HepG2 (cell line): ENCODE measurements around the gene KCTD18. TPM values are rescaled to one million over a fixed set of nuclear protein-coding genes. Genes with fewer than 3 reads are reported as not detected.

Experiments used
- ARID5B ChIP-seq: IDR thresholded peaks from 2 replicates; pipeline ENCODE4 v1.4.0; 2020; ENCODE audit warnings: mild to moderate bottlenecking, missing genetic modification reagents
- ATF5 ChIP-seq: sonication (generic); formaldehyde crosslinking; IDR thresholded peaks from 2 replicates; pipeline ENCODE4 v1.4.0; 2020; ENCODE audit warnings: mild to moderate bottlenecking, low read depth, missing genetic modification reagents
- ATF7-NPFF ChIP-seq: sonication (generic); formaldehyde crosslinking; IDR thresholded peaks from 2 replicates; pipeline ENCODE4 v1.8.1; 2023; ENCODE audit warnings: mild to moderate bottlenecking, low read depth, missing genetic modification reagents, moderate library complexity
- ERF ChIP-seq: IDR thresholded peaks from 2 replicates; pipeline ENCODE4 v1.6.1; 2018; ENCODE audit warnings: missing biosample characterization, missing genetic modification reagents
- FOXC1 ChIP-seq: sonication (generic); formaldehyde crosslinking; IDR thresholded peaks from 2 replicates; pipeline ENCODE4 v1.8.0; 2022; ENCODE audit warnings: mild to moderate bottlenecking, missing genetic modification reagents, borderline replicate concordance
- GZF1 ChIP-seq: sonication (generic); formaldehyde crosslinking; IDR thresholded peaks from 2 replicates; pipeline ENCODE4 v1.5.1; 2020; ENCODE audit warnings: mild to moderate bottlenecking, missing genetic modification reagents
- KMT2A ChIP-seq: sonication (generic); formaldehyde crosslinking; IDR thresholded peaks from 2 replicates; pipeline ENCODE4 v1.4.0; 2020; ENCODE audit warnings: missing genetic modification reagents
- MEIS2 ChIP-seq: sonication (generic); formaldehyde crosslinking; IDR thresholded peaks from 2 replicates; pipeline ENCODE4 v1.9.0; 2021; ENCODE audit warnings: mild to moderate bottlenecking, missing genetic modification reagents
- MXD3 ChIP-seq: IDR thresholded peaks from 2 replicates; pipeline ENCODE4 v1.6.1; 2016; ENCODE audit warnings: mild to moderate bottlenecking, missing biosample characterization, missing genetic modification reagents
- MYC ChIP-seq: sonication (generic); formaldehyde crosslinking; IDR thresholded peaks from 2 replicates; pipeline ENCODE4 v1.9.0; 2021; ENCODE audit warnings: missing genetic modification reagents, borderline replicate concordance
- NONO ChIP-seq, 2 experiments: fragments of 450-650 bp in 1 of 2; sonication (generic) in 1 of 2; formaldehyde crosslinking in 1 of 2; IDR thresholded peaks in 1 of 2; conservative IDR thresholded peaks in 1 of 2; 2 replicates each; pipeline versions ENCODE4 v1.6.1 to v1.8.0; 2017 to 2022; ENCODE audit warnings: mild to moderate bottlenecking in 1 of 2, missing genetic modification reagents in 1 of 2, moderate library complexity in 1 of 2
- POLR2G ChIP-seq: fragments of 200-400 bp; formaldehyde crosslinking; IDR thresholded peaks from 2 replicates; pipeline ENCODE4 v1.6.1; 2018; ENCODE audit warnings: mild to moderate bottlenecking, low read depth, low read length, moderate library complexity
- TCF12 ChIP-seq, 2 experiments: fragments of 450-650 bp in 1 of 2; sonication (generic) in 1 of 2; formaldehyde crosslinking in 1 of 2; IDR thresholded peaks; 2 replicates each; pipeline versions ENCODE4 v1.6.1 to v1.8.0; 2017 to 2022; ENCODE audit warnings: antibody characterized with exemption in 1 of 2, mild to moderate bottlenecking in 1 of 2, missing genetic modification reagents in 1 of 2, moderate library complexity in 1 of 2
- ZBTB43 ChIP-seq: sonication (generic); formaldehyde crosslinking; conservative IDR thresholded peaks from 2 replicates; pipeline ENCODE4 v1.4.0; 2020; ENCODE audit warnings: missing genetic modification reagents
- ZNF224 ChIP-seq: sonication (generic); formaldehyde crosslinking; IDR thresholded peaks from 2 replicates; pipeline ENCODE4 v1.5.0; 2020; ENCODE audit warnings: mild to moderate bottlenecking, missing genetic modification reagents
- ZNF251 ChIP-seq: sonication (generic); formaldehyde crosslinking; IDR thresholded peaks from 2 replicates; pipeline ENCODE4 v1.9.0; 2021; ENCODE audit warnings: mild to moderate bottlenecking, missing genetic modification reagents
- ZNF337 ChIP-seq: sonication (generic); formaldehyde crosslinking; IDR thresholded peaks from 2 replicates; pipeline ENCODE4 v1.5.1; 2020; ENCODE audit warnings: missing genetic modification reagents, low read depth, mild to moderate bottlenecking, borderline replicate concordance
- ZNF430 ChIP-seq: sonication (generic); formaldehyde crosslinking; IDR thresholded peaks from 2 replicates; pipeline ENCODE4 v1.9.0; 2021; ENCODE audit warnings: mild to moderate bottlenecking, missing genetic modification reagents
- ZNF616 ChIP-seq: sonication (generic); formaldehyde crosslinking; IDR thresholded peaks from 2 replicates; pipeline ENCODE4 v1.5.0; 2020; ENCODE audit warnings: low read depth, mild to moderate bottlenecking, missing genetic modification reagents
- polyA plus RNA-seq, 8 experiments: library from polyadenylated mRNA; depleted of rRNA in 3 of 8; stranded (reverse) in 7 of 8; unstranded in 1 of 8; fragments of >200 nt; fragmentation: Illumina TruSeq in 4 of 8; extraction: Trizol in 4 of 8; gene quantifications; 2 replicates each; pipeline versions ENCODE4 v1.2.1 to v1.2.3, GENCODE V29; 2011 to 2016; ENCODE audit warnings: low read depth in 4 of 8, missing spikeins in 1 of 8, mixed read lengths in 1 of 8; ENCODE audit not compliant: insufficient read depth in 1 of 8
- total RNA-seq, 5 experiments: library from RNA; depleted of rRNA; stranded (reverse); fragments of >200 nt; fragmentation: Illumina TruSeq; extraction: Trizol; gene quantifications; 2 replicates each; pipeline ENCODE4 v1.2.3, GENCODE V29; 2016; ENCODE audit warnings: low read depth in 1 of 5
- TF ChIP-seq, protein P1 (sequence below): sonication (generic); formaldehyde crosslinking; IDR thresholded peaks from 2 replicates; pipeline ENCODE4 v1.4.0; 2020; ENCODE audit warnings: mild to moderate bottlenecking, missing genetic modification reagents

KCTD18 gene
- total and polyA plus RNA-seq, 2 of the 13 experiments (the other 11 are each of a cell fraction or from before 2014, with no cell fraction given), result 2.2 to 7.1 TPM

DNA sequence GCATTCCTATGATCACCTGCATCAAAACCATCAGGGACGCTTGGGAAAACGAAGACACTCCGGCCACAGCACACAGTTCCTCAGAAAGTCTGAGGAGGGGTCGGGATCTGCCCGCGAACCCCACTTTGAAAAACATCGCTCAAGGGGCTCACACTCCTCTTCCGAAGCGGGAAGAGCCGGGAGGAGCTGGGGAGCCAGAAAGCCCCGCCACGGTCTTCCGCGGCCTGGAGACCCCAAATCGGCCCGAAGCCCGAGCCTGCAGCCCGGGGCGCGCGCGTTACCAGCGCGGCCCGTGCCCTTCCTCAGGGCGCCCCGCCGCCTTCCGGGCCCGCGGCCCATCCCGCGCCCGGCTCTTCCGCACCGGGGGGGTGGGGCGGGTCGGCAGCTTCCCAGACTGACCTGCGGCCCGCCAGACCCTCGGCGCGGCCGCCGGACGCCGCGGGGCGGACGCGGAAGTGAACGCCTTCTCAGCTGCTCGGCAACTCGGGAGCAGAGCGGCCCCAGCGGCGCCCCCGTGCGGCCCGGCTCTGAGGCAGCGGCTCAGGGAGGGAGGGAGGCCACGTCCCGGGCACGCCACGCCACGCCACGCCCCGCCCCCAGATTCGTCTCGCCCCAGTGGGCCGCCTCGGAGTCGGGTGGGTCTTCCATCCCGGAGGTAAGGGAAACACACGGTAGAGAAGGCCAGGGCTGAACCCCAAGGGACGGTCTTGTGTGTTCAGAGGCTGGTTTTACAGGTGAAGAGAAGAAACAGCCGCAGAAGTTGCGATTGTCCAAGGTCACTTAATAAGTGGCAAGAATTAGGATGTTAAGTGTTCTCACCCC, at the start of gene KCTD18 (continued):
- TF ChIP-seq FOXC1 (CRISPR knock-in tag) (peak; percentile 95), MYC (CRISPR knock-in tag) (peak; percentile 79; the same call in 1 of the 2 replicates), POLR2G (peak; percentile 93), NONO (IDR thresholded peaks at IDR 0.05) (no peak), NONO (CRISPR knock-in tag; conservative IDR thresholded peaks at IDR 0.05) (peak; percentile 97), GZF1 (CRISPR knock-in tag) (no peak), TCF12 (IDR thresholded peaks at IDR 0.05) (no peak), TCF12 (CRISPR knock-in tag; IDR thresholded peaks at IDR 0.05) (peak; percentile 53; the same call in 1 of the 2 replicates), MEIS2 (peak; percentile 55; the same call in 1 of the 2 replicates), KMT2A (CRISPR knock-in tag) (peak; percentile 78; the same call in 1 of the 2 replicates), ZBTB43 (CRISPR knock-in tag) (peak; percentile 52; the same call in 1 of the 2 replicates), ATF5 (0 out of 2 replicates have a peak, but pooled peaks have one; percentile 27), ARID5B (CRISPR knock-in tag) (peak; percentile 86), ZNF251 (no peak), ERF (CRISPR knock-in tag) (peak; percentile 92), ZNF337 (CRISPR knock-in tag) (peak; percentile 93; the same call in 1 of the 2 replicates), ZNF616 (CRISPR knock-in tag) (peak; percentile 48; the same call in 1 of the 2 replicates), MXD3 (peak; percentile 46), ATF7-NPFF (CRISPR knock-in tag) (peak; percentile 70), ZNF224 (CRISPR knock-in tag) (0 out of 2 replicates have a peak, but pooled peaks have one; percentile 48), ZNF430 (CRISPR knock-in tag) (peak; percentile 95)
- TF ChIP-seq, protein P1, sequence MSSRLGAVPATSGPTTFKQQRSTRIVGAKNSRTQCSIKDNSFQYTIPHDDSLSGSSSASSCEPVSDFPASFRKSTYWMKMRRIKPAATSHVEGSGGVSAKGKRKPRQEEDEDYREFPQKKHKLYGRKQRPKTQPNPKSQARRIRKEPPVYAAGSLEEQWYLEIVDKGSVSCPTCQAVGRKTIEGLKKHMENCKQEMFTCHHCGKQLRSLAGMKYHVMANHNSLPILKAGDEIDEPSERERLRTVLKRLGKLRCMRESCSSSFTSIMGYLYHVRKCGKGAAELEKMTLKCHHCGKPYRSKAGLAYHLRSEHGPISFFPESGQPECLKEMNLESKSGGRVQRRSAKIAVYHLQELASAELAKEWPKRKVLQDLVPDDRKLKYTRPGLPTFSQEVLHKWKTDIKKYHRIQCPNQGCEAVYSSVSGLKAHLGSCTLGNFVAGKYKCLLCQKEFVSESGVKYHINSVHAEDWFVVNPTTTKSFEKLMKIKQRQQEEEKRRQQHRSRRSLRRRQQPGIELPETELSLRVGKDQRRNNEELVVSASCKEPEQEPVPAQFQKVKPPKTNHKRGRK (CRISPR knock-in tag), result peak; percentile 89
